Keratinocyte (primary cell): ENCODE results near the gene TOLLIP.

Source experiments
- EZH2 ChIP-seq: IDR thresholded peaks from one replicate; pipeline ENCODE4 v1.6.1; 2012; ENCODE audit warnings: inconsistent platforms, mild to moderate bottlenecking, low read length, moderate library complexity
- TF ChIP-seq, protein P1 (sequence below), 3 experiments: IDR thresholded peaks in 1 of 3; conservative IDR thresholded peaks in 1 of 3; optimal IDR thresholded peaks in 1 of 3; 2 replicates in 2 of 3; 3 replicates in 1 of 3; pipeline versions ENCODE3 to v1.5.1; 2011; ENCODE audit warnings: low read length in 3 of 3, mild to moderate bottlenecking in 3 of 3, moderate library complexity in 2 of 3, control low read depth in 1 of 3, inconsistent platforms in 1 of 3; ENCODE audit not compliant: insufficient read depth in 2 of 3; ENCODE audit errors: extremely low read depth in 1 of 3

GRCh38 chr11:1302461-1303125 is 6.8 kb downstream of the TOLLIP start:
- TF ChIP-seq, protein P1, sequence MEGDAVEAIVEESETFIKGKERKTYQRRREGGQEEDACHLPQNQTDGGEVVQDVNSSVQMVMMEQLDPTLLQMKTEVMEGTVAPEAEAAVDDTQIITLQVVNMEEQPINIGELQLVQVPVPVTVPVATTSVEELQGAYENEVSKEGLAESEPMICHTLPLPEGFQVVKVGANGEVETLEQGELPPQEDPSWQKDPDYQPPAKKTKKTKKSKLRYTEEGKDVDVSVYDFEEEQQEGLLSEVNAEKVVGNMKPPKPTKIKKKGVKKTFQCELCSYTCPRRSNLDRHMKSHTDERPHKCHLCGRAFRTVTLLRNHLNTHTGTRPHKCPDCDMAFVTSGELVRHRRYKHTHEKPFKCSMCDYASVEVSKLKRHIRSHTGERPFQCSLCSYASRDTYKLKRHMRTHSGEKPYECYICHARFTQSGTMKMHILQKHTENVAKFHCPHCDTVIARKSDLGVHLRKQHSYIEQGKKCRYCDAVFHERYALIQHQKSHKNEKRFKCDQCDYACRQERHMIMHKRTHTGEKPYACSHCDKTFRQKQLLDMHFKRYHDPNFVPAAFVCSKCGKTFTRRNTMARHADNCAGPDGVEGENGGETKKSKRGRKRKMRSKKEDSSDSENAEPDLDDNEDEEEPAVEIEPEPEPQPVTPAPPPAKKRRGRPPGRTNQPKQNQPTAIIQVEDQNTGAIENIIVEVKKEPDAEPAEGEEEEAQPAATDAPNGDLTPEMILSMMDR (optimal IDR thresholded peaks at IDR 0.05 in 1 of 3, IDR thresholded peaks at IDR 0.05 in 1 of 3, conservative IDR thresholded peaks at IDR 0.05 in 1 of 3; ENCODE audit: extremely low read depth in 1 of 3, insufficient read depth in 2 of 3, low read length in 3 of 3) = no peak
- no peak for TF ChIP-seq EZH2
